A673 (cell line): ENCODE measurements around the gene PI4K2B. TPM values are rescaled to one million over a fixed set of nuclear protein-coding genes. Genes with fewer than 3 reads are reported as not detected.
"Not testable (repeated sequence)": the region's sequence is repeated elsewhere in the genome, so short reads cannot be mapped to it uniquely, and the experiment has no call there.

Experiments
- BruUV-seq: library from RNA; stranded (reverse); fragments of 400-500 nt; replicated peaks from 2 replicates; lab custom pipeline; 2021; lab: Mats Ljungman, UMichigan
- CTCF ChIA-PET: fragments of 300-600 bp; sonication (Branson Sonifier 250); formaldehyde crosslinking; loops from one replicate; lab custom pipeline; 2022; ENCODE audit warnings: antibody characterized with exemption; lab: Charles Lee
- POLR2A ChIA-PET: fragments of 300-600 bp; sonication (Branson Sonifier 250); formaldehyde crosslinking; loops from one replicate; lab custom pipeline; 2022; ENCODE audit warnings: antibody characterized with exemption; ENCODE audit not compliant: low non-redundant PET; lab: Charles Lee
- DNase-seq: peaks from one replicate; pipeline ENCODE4 v3.0.0-alpha.2; 2015; ENCODE audit warnings: low spot score
- H3K27ac ChIP-seq: fragments of 200-600 bp; sonication (generic); 2 replicates; pipeline ENCODE4 v1.5.1; 2016; ENCODE audit warnings: mixed run types, low read depth, mild to moderate bottlenecking, mixed read lengths, antibody characterized with exemption, low read length; ENCODE audit not compliant: poor library complexity, severe bottlenecking
- H3K27me3 ChIP-seq: fragments of 200-600 bp; sonication (generic); replicated peaks from 2 replicates; pipeline ENCODE4 v1.6.1; 2017; ENCODE audit warnings: mixed run types, low read depth, mild to moderate bottlenecking, mixed read lengths, antibody characterized with exemption, low read length; ENCODE audit not compliant: insufficient read depth, poor library complexity
- H3K36me3 ChIP-seq: fragments of 200-600 bp; sonication (generic); 2 replicates; pipeline ENCODE4 v1.6.1; 2016; ENCODE audit warnings: mixed run types, mild to moderate bottlenecking, mixed read lengths, antibody characterized with exemption, low read length; ENCODE audit not compliant: insufficient read depth, poor library complexity, severe bottlenecking
- H3K4me1 ChIP-seq: fragments of 200-600 bp; sonication (generic); 2 replicates; pipeline ENCODE4 v1.6.1; 2017; ENCODE audit warnings: mixed run types, mild to moderate bottlenecking, mixed read lengths, antibody characterized with exemption, low read length; ENCODE audit not compliant: insufficient read depth, poor library complexity, severe bottlenecking
- H3K4me3 ChIP-seq: fragments of 200-600 bp; sonication (generic); 2 replicates; pipeline ENCODE4 v1.5.1; 2016; ENCODE audit warnings: low read depth, mixed run types, mild to moderate bottlenecking, mixed read lengths, low read length; ENCODE audit not compliant: poor library complexity, severe bottlenecking
- H3K9me3 ChIP-seq: fragments of 200-600 bp; sonication (generic); 2 replicates; pipeline ENCODE4 v1.6.1; 2016; ENCODE audit warnings: mixed run types, low read depth, mild to moderate bottlenecking, mixed read lengths, antibody characterized with exemption, low read length; ENCODE audit not compliant: poor library complexity, severe bottlenecking
- EZH2 ChIP-seq: fragments of 200-600 bp; sonication (generic); IDR thresholded peaks from 2 replicates; pipeline ENCODE4 v1.6.1; 2017; ENCODE audit warnings: borderline replicate concordance, low read depth, mild to moderate bottlenecking, mixed read lengths, antibody characterized with exemption, low read length; ENCODE audit not compliant: poor library complexity, severe bottlenecking
- intact Hi-C: fragments of 100-400 bp; cut with micrococcal nuclease; formaldehyde crosslinking; loops from one replicate; pipeline ENCODE4 v1.10.0; 2022; ENCODE audit not compliant: unreplicated experiment
- total RNA-seq: library from RNA; stranded (reverse); gene quantifications from 2 replicates; pipeline ENCODE4 v1.2.3, GENCODE V29; 2021
- TF ChIP-seq, protein P1 (sequence below): fragments of 300-800, 200-600 bp; sonication (generic); conservative IDR thresholded peaks from 2 replicates; pipeline ENCODE4 v1.5.1; 2017; ENCODE audit warnings: low read depth, mild to moderate bottlenecking, antibody characterized with exemption, low read length, moderate library complexity, mixed read lengths

The PI4K2B gene
- total RNA-seq, 1 experiment from 2014 or later, result 13.3 TPM

DNA sequence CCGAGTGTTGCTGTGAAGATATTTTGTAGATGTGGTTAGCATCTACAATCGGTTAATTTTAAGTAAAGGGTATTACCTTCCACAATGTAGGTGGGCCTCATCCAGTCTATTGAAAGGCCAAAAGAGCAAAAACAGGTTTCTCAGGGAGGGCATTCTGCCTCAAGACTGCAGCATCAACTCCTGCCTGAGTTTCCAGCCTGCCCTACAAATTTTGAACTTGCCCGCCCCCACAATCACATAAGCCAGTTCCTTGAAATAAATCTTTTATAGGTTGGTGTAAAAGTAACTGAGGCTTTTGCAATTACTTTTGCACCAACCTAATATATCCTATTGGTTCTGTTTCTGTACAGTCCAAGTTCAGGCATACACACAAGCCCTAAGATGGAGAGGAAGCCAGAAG is 22.1 kb upstream of the PI4K2B start:
- intact Hi-C loops, result no loop called here
- TF ChIP-seq, protein P1, sequence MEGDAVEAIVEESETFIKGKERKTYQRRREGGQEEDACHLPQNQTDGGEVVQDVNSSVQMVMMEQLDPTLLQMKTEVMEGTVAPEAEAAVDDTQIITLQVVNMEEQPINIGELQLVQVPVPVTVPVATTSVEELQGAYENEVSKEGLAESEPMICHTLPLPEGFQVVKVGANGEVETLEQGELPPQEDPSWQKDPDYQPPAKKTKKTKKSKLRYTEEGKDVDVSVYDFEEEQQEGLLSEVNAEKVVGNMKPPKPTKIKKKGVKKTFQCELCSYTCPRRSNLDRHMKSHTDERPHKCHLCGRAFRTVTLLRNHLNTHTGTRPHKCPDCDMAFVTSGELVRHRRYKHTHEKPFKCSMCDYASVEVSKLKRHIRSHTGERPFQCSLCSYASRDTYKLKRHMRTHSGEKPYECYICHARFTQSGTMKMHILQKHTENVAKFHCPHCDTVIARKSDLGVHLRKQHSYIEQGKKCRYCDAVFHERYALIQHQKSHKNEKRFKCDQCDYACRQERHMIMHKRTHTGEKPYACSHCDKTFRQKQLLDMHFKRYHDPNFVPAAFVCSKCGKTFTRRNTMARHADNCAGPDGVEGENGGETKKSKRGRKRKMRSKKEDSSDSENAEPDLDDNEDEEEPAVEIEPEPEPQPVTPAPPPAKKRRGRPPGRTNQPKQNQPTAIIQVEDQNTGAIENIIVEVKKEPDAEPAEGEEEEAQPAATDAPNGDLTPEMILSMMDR, result no peak
- TF ChIP-seq EZH2, result no peak
- no TSS peak for BruUV-seq
- Histone ChIP-seq H3K36me3 (no peaks in the 10 kb centered on the region), H3K27ac (no peak overlapping the region), H3K4me3 (no peak overlapping the region), H3K9me3 (no peaks in the 10 kb centered on the region), H3K27me3 (no peaks in the 10 kb centered on the region), H3K4me1 (no peaks in the 10 kb centered on the region)
- CTCF ChIA-PET, result no interaction called here
- DNase-seq, result no peak
- POLR2A ChIA-PET, result no interaction called here

DNA sequence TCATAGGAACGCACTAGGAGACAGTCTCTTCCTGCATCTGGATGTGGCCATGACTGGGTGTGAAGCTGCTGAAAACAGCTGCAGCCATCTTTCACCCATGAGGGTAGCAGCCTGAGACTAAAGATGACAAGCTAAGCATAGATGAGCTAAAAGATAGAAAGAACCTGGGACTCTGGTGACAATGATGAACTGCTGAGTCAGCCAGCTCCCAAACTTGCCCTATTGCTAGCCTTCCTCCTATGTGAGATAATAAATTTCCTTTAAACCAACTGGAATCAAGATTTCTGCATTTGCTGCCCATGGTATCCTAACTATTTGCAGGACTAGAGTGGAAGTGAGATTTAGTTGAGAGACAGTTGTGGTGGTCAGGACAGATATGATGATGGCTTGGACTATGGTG is 21.0 kb upstream of the PI4K2B start:
- TF ChIP-seq, protein P1, result no peak
- TF ChIP-seq EZH2, result no peak
- Histone ChIP-seq H3K36me3 (no peaks in the 10 kb centered on the region), H3K9me3 (no peaks in the 10 kb centered on the region), H3K27me3 (no peaks in the 10 kb centered on the region), H3K4me1 (no peaks in the 10 kb centered on the region), H3K27ac (no peak overlapping the region), H3K4me3 (no peak overlapping the region)
- BruUV-seq, result no TSS peak
- POLR2A ChIA-PET, result no interaction called here
- CTCF ChIA-PET, result no interaction called here
- DNase-seq, result no peak
- intact Hi-C loops, result no loop called here

DNA sequence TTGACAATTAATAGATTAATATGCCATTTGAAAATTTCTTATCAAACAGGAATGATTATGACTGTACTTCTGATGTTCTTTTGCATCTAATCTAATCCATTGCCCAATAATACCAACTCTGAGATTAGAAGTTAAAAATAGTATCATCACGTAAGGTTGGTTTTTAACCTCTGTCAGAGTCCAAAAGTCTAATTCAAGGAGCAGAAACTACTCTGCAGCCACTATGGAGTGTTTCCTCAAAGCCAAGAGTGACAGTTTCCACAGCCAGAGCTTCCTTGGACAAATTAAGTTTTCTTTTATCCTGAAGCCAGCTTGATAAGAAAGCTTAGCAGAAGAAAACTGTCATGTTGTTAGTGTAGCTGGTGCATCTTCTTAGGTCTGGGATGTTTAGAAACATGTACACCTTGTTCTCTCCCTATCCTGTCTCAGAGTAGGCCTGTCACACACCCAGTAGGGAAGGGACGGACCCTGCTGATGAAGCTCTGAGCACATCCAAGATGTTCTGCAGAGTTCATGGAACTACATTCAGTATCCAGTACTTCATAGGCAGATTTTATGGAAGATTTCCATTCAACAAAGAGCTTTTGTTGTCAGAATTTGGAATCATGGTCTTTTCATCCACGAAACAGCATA is 20.4 kb upstream of the PI4K2B start:
- no peak for DNase-seq
- Histone ChIP-seq H3K27ac (no peak overlapping the region), H3K27me3 (no peaks in the 10 kb centered on the region), H3K9me3 (no peaks in the 10 kb centered on the region), H3K4me1 (no peaks in the 10 kb centered on the region), H3K4me3 (no peak overlapping the region), H3K36me3 (no peaks in the 10 kb centered on the region)
- intact Hi-C loops, result no loop called here
- CTCF ChIA-PET, result no interaction called here
- BruUV-seq, result no TSS peak
- TF ChIP-seq, protein P1, result no peak
- no peak for TF ChIP-seq EZH2
- POLR2A ChIA-PET, result no interaction called here

DNA sequence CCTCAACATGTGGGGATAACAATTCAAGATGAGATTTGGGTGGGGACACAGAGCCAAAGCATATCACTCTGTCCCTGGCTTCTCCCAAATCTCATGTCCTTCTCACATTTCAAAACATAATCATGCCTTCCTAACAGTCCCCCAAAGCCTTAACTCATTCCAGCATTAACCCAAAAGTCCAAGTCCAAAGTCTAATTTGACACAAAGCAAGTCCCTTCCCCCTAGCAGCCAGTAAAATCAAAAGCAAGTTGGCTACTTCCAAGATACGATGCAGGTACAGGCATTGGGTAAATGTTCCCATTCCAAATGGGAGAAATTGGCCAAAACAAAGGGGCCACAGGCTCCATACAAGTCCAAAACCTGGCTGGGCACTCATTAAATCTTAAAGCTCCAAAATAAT is 19.1 kb upstream of the PI4K2B start:
- CTCF ChIA-PET, H3K27ac ChIP-seq, H3K27me3 ChIP-seq, H3K36me3 ChIP-seq, H3K4me1 ChIP-seq, POLR2A ChIA-PET, intact Hi-C loops, BruUV-seq, H3K4me3 ChIP-seq, H3K9me3 ChIP-seq, DNase-seq: not testable (repeated sequence)
